GM21367 (cell line): ENCODE results near the gene HEPHL1.
"Not testable (repeated sequence)": the region's sequence is repeated elsewhere in the genome, so short reads cannot be mapped to it uniquely, and the experiment has no call there.

Experiments
- ATAC-seq: cut with Tn5 transposase; IDR thresholded peaks from one replicate; pipeline ENCODE4 v1.9.1; 2021; ENCODE audit not compliant: unreplicated experiment

The HEPHL1 gene, protein sequence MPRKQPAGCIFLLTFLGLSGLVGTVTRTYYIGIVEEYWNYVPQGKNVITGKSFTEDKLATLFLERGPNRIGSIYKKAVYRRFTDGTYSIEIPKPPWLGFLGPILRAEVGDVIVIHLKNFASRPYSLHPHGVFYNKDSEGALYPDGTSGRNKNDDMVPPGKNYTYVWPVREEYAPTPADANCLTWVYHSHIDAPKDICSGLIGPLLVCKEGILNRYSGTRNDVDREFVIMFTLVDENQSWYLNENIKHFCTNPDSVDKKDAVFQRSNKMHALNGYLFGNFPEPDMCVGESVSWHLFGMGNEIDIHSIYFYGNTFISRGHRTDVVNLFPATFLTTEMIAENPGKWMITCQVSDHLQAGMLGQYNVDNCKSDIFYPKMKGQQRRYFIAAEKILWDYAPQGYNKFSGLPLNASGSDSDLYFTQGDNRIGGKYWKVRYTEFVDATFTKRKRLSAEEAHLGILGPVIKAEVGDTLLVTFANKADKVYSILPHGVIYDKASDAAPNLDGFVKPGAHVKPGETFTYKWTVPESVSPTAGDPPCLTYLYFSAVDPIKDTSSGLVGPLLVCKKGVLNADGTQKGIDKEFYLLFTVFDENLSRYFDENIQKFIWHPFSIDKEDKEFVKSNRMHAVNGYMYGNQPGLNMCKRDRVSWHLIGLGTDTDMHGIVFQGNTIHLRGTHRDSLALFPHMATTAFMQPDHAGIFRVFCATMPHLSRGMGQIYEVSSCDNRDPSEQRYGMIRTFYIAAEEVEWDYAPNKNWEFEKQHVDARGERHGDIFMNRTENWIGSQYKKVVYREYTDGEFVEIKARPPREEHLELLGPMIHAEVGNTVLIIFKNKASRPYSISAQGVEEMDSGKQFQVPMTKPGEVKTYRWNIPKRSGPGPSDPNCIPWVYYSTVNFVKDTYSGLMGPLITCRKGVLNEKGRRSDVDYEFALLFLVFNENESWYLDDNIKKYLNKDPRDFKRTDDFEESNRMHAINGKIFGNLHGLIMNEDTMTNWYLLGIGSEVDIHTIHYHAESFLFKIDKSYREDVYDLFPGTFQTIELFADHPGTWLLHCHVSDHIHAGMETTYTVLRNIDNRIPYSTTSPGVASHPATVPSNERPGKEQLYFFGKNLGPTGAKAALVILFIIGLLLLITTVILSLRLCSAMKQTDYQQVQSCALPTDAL

DNA sequence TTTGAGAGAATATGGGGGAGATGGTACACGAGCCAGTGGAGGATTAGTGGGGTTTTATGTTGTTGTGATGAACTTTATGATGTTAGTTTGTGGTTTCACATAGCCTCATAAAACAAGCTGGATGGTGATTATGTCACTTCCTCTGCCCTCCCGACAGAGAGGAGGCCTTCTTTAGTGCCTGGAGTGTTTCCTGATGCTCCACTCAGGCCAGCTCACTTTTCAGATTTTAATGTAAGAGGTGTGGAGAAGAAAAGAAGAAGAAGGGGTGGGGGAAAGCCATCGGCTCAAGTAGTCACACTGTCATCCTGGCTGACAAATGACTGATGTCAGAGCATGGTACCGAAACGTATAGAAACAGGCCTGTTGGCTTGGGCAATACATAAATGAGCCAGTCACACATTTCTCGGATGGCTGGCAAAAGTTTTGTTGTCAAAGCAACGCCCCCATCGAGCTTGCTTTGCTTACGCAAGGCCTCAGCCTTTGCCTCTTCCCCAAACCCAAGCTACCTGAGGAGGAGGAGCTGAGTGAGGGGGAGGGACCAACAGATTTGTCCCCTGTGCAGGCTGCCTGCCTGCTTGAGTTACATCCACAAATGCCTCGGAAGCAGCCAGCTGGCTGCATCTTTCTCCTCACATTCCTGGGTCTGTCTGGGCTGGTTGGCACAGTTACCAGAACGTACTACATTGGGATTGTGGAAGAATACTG is at the start of gene HEPHL1:
Gene HEPHL1, plus strand, starts transcription at position 578 of the 705 bp plus-strand sequence. Its CDS starts 15 bp downstream, at position 593.
- no peak for ATAC-seq

DNA sequence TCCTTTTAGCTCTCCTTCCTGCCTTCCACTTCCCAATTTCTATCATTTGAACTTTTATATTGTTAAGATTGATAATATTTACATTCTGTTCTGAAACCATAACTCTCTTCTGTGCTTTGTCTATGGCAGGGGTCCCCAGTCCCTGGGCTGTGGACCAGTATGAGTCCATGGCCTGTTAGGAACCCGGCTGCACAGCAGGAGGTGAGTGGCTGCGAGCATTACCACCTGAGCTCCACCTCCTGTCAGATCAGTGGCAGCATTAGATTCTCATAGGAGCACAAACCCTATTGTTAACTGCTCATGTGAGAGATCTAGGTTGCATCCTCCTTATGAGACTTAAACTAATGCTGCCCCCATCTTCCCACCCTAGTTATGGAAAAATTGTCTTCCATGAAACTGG is 48.4 kb upstream of the HEPHL1 start:
- no peak for ATAC-seq

DNA sequence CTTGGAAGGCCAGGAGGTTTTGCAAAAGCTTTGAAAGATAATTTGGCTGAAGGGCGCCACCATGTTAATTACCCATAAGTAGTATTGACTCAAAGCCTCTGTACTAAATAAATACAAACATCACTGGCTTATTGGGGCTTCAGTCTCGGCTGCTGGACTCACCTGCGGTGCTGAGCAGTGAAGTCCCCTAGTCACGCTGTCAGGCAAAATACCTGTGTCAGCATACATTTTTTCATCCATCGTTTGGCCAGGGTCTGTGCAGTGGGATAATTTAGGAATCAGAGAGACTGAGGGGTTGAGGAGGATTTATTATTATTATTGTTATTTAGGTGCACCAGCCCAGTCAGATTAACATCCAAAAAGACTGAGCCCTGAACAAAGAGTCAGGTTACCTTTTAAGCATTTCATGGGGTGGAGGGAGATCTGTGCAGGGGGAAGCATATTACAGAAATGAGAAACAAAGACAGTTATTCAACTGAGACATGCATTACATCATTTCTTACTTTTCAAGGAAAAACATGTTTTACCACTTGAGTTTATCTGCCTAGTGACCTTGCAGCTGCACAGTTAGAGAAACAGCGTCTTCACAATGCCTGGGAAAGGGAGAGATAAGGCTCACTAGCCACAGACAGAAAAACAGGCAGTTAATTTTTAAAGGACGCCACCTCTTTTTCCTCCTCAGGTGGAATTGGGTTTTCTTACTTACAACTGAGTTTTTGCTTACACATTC is 47.7 kb upstream of the HEPHL1 start:
- ATAC-seq: not testable (repeated sequence)

DNA sequence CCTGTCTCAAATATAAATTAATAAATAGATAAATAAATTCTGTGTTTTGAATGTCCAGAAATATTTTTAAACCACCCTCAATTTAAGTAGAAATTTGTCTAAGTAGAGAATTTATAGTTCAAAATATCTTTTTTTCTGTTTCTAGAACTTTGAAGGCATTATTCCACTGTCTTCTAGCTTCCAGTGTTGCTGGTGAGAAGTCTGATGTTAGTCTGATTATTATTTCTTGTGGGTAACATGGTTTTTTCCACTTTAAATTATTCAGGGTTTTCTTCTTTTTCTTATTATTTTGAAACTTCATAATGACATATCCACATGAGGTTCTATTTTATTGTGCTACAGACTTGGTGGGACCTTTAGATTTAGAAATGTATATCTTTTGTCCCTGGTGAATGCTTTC is 46.4 kb upstream of the HEPHL1 start:
- no peak for ATAC-seq

DNA sequence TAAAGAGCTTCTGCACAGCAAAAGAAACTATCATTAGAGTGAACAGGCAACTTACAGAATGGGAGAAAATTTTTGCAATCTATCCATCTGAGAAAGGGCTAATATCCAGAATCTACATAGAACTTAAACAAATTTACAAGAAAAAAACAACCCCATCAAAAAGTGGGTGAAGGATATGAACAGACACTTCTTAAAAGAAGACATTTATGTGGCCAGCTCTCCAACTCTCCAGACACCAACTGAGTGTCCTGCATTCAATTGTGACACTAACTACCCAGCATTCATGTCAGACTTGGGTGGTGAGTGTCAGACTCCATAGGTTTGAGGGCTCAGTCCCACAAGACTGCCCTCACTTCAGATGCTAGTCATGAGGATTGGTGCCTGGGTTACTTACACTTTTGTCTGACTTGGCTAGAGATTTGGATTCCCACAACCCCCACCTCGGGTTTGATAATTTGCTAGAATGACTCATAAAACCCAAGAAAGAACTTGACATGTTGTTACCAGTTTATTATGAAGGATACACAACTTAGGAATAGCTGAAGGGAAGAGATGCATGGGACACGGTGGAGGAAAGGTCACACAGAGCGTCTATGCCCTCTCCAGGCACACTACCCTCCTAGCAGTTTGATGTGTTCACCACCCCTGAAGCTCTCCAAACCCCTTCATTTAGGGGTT is 44.4 kb upstream of the HEPHL1 start:
- ATAC-seq: not testable (repeated sequence)

DNA sequence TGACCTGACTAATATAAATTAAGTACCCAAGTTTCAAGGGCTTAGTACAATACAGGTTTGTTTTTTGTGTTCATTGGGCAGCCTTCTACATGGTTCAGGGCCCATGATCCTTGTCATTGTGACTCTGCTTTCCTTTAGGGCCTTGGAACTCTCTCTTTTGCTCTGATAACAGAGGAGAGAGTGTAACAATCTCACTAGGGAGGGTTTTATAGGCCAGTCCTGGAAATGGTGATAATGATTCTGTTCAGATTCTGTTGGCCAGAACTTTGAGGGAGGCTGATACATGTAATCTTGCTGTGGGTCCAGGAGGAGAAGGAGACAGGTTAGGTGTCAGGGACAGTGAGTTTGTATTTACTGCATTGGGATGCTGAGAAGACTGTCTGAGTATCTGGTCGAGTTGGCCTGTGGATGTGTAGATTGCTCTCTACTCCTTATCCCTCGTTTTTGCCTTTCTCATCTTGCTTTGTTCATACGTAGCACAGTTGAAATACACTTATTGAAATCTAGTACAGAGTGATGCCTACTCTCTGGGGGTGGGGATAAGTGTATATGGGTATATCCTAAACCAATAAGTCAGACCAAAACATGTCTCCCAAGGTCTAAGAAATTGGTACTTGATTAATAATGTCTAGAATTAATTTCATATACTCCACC is 37.5 kb upstream of the HEPHL1 start:
- ATAC-seq: no peak

DNA sequence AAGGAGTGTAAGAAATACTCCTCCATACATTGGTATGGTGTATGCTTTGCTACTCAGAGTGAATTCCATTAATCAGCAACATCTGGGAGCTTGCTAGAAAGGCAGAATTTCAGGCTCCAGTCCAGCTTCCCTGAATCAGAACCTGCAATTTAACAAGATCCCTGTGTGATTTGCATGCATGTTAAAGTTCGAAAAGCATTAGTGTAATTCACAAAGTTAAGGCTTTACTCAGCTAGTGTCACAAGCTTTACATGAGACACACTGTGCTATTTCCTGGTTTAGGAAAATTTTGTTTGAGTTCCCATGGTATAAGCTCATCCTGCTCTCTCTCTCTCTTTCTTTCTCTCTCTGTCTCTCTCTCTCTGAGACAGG is 37.0 kb upstream of the HEPHL1 start:
- ATAC-seq: no peak

DNA sequence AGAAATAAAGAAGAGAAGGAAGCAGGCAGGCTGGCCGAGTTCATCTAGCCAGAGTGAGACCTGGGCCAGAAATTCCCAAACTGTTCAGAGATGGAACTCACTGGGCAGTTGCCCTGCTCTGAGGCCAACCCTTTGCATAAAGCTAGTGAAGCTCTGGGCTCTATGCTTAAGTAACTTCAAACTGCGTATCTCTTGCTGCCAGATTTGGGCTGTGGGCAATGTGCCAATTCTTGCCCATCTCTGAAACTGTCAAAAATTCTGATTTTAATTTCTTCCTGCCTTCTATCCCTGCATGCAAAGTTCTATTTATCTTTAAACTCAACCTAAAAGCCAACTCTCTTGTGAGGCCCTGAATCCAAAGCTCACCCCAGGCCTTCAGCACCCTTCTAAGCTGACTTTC is 36.2 kb upstream of the HEPHL1 start:
- no peak for ATAC-seq

DNA sequence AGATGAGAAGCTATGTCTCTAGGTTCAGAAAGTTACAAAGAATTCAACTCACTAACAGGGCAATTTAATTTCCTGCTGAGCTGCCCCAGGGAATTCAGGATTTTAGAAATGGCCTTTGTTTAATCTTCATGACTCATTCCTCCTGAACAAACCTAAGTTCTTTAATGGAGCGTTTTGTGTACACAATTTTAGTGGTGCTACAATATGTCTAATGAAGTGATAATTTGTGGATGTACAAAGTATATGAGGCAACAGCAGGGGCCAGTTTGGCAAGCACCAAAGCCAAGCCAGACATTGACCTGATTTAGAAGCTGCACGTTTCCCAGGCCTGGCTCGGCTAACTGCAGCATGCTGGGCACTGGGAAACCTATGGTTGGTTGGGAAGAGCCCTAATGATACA is 34.4 kb upstream of the HEPHL1 start:
- no peak for ATAC-seq

DNA sequence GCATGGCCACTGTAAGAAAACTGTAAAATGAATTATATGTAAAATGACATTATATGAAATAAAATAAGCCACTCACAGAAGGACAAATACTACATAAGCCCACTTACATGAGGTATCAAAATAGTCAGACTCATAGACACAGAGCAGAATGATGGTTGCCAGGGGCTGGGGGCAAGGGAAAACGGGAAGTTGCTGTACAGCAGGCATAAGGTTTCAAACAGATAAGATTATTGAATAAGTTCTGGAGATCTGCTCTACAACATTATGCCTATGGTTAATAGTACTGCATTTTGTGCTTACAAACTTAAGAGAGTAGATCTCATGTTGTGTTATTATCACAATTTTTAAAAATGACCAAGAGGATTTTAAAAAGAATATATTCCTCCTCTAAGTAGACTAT is 32.7 kb upstream of the HEPHL1 start:
- no peak for ATAC-seq

DNA sequence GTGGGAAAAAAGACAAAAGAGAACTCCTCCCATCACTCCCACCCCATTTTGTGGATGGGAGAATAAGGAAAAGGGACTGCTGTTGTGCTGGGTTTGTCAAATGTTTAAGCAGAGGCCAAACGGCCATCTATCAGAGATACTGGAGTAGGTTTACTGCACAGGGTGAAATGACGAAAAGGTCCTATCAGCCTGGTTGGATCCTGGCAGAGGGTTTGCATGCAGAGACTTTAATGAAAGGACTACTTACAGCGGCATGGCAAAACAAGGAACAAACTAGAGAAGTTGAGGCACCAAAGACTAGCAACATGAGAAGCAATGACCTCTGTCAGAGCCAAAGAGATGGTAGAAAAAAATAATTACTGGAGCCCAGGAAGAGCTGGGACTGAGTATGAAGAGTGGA is 32.2 kb upstream of the HEPHL1 start:
- no peak for ATAC-seq

DNA sequence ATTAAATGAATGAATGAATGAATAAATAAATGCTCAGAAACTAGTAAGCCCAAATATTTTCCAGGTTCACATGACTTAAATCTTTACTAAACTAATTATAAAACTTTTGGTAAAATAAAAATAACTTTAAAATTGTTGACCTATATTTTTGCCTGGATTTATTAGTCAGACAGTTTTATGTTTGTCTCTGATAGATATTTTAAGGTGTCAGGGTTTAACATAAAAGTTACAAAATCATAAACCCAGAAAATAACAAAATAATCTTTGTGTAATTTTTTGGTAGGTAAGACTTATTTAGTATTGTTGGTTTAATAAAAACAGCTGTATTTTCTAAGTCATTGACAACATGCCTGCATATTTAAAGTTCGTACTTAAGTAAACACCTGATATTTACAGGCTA is 27.4 kb upstream of the HEPHL1 start:
- no peak for ATAC-seq

DNA sequence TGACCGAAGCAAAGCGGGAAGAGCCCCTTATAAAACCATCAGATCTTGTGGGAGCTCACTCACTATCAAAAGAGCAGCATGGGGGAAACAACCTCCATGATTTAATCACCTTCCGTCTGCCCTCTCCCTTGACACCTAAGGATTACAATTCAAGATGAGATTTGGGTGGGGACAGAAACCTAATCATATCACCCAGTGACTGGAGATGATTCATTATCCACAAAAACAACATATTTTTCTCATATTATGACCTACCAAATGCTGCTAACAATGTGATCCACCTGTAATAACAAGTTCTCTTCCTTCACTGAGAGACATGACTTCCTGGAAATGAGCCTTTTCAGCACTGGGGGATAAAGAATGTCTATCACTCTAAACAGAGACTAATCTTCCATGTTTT is 23.4 kb upstream of the HEPHL1 start:
- ATAC-seq: no peak

DNA sequence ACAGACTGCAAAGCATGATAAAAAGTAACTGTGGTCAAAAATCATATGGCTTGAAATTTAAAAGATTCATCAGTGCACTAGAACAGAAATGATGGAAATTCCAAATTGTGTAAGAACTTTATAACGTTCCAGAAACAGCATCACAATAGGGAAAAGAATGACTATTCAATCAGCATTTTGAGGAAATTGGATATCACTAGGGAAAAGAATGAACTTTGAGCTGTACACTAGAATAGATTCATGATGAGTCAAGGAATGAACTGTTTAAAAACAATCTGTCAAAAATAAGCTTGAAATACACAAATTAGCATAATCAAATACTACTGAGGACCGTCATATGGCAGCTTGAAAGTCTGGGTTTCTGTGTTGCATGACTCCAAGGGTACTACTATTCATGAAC is 20.5 kb upstream of the HEPHL1 start:
- ATAC-seq: no peak

DNA sequence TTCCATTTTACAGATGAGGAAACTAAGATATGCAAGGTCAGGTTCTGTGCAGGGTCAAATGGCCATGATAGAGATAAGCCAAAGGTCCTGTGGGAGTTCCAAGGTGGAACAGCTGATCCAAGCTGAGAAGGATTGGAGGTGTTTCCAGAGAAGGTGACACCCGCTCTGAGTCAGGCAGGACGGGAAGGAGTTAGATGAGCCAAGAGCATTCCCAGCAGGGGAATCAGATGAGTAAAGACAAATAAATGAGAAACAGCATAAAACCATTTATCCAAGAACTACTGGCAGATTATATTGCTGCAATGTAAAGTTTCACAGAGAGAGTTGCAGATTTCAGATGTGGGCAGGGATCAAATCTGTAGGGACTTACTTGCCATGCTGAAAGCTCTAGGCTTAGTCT is 18.9 kb upstream of the HEPHL1 start:
- ATAC-seq: no peak

DNA sequence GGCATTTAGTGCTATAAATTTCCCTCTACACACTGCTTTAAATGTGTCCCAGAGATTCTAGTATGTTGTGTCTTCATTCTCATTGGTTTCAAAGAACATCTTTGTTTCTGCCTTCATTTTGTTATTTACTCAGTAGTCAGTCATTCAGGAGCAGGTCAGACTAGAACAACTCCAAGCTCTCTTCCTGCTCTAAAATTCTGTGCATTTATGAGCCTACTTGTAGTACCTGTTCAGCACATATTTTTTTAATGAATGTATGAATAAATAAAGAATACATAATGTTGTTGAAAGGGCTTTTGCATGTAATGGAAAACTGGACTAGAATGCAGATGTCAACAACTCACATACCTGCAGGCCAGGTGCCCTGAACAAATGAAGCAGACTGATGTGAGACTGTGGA is 13.7 kb upstream of the HEPHL1 start:
- no peak for ATAC-seq

DNA sequence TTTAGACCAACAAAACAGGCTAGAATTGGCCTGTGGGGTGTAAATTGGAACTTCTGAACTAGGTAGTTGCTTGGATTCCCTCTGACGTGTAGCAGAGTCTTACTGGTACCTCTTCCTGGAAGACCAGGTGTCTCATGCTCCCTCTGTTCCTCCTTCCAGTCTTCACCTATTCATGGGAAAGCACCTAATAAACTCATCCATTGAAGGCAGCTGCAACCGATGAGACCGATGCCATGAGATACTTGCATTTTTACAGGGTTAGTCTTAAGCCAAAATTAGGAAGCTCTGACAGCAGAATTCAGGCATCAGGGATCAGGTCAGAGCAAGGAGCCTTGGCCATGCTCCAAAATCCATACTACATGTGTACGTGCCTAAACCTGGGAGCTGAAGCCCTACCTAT is 13.2 kb upstream of the HEPHL1 start:
- no peak for ATAC-seq

DNA sequence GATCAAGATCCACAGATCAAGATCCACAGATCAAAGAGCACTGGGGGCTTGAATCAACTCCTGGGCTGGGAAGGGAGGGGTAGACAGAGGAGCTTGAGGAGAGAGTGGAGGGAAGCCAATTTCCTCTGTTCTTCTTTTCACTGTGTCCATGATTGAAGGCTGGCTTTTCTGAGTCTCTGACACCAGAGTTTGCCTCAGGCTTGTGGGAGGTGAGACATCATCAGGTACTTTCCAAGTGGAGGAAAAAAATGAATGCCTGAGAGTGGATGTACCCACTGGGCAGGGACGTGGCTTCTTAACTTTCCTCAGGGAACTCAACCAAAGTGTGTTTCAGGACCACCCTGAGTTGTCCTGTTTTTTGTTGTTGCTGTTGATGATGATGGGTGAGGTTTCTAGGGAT is 11.0 kb upstream of the HEPHL1 start:
- ATAC-seq: no peak

DNA sequence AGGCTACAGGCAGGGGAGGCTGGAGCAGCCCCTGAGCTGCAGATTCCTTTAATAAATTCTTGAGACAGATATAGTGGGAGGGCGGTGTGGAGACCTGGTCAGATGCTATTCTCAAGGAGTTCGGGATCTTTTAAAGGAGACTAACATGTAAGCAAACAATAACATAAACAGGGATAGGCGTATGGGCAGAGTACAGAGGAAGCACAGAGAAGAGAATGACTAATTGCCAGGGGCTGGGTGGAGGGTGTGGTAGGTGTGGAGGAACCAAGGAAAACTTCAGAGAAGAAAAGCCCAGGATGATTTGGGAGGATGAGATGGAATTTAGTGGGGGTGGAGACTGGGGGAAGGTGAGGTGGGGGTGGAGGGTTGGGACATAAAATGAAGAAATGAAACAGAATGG is 9.7 kb upstream of the HEPHL1 start:
- ATAC-seq: no peak
